ENCODE data around the gene OCA2. TPM values are rescaled to one million over a fixed set of nuclear protein-coding genes. Genes with fewer than 3 reads are reported as not detected.

The OCA2 gene
- polyA plus RNA-seq, 1 donor from 2014 or later: 0.97 TPM

DNA sequence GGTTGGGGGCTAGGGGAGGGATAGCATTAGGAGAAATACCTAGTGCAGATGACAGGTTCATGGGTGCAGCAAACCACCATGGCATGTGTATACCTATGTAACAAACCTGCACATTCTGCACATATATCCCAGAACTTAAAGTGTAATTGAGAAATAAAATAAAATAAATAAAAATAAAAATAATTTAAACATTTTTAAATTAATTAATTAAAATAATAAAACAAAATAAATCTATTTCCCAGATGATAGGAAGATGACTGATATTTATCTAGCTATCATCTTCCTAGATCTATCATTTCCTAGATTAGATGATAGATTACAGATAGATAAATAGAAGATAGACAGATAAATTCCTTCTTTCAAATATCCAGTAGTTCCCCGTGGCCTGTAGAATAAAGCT is 137.3 kb downstream of the OCA2 start:
- Histone ChIP-seq H2AFZ (ENCODE audit: low read depth, low read length) (no peak overlapping the region), H3K9me3 (ENCODE audit: low read length) (no peaks in the 10 kb centered on the region), H3F3A (ENCODE audit: insufficient read depth, low read length, poor library complexity, severe bottlenecking) (no peaks in the 10 kb centered on the region), H3K27me3 (ENCODE audit: insufficient read depth, low read depth, low read length) (no peaks in the 10 kb centered on the region), H3K27ac (ENCODE audit: low read length) (no peak overlapping the region), H3K9me2 (ENCODE audit: insufficient read depth, low read length) (no peaks in the 10 kb centered on the region), H3K36me3 (ENCODE audit: insufficient read depth, low read length) (no peaks in the 10 kb centered on the region), H3K4me2 (ENCODE audit: low read length) (no peak overlapping the region), H3K4me3 (ENCODE audit: low read length) (no peak overlapping the region), H3K9ac (ENCODE audit: low read length) (no peak overlapping the region), H3K79me2 (replicated peaks; ENCODE audit: insufficient read depth, low read length) (no peaks in the 10 kb centered on the region), H4K20me1 (ENCODE audit: insufficient read depth) (no peaks in the 10 kb centered on the region)
- TF ChIP-seq, protein P1, sequence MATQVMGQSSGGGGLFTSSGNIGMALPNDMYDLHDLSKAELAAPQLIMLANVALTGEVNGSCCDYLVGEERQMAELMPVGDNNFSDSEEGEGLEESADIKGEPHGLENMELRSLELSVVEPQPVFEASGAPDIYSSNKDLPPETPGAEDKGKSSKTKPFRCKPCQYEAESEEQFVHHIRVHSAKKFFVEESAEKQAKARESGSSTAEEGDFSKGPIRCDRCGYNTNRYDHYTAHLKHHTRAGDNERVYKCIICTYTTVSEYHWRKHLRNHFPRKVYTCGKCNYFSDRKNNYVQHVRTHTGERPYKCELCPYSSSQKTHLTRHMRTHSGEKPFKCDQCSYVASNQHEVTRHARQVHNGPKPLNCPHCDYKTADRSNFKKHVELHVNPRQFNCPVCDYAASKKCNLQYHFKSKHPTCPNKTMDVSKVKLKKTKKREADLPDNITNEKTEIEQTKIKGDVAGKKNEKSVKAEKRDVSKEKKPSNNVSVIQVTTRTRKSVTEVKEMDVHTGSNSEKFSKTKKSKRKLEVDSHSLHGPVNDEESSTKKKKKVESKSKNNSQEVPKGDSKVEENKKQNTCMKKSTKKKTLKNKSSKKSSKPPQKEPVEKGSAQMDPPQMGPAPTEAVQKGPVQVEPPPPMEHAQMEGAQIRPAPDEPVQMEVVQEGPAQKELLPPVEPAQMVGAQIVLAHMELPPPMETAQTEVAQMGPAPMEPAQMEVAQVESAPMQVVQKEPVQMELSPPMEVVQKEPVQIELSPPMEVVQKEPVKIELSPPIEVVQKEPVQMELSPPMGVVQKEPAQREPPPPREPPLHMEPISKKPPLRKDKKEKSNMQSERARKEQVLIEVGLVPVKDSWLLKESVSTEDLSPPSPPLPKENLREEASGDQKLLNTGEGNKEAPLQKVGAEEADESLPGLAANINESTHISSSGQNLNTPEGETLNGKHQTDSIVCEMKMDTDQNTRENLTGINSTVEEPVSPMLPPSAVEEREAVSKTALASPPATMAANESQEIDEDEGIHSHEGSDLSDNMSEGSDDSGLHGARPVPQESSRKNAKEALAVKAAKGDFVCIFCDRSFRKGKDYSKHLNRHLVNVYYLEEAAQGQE (IDR thresholded peaks at IDR 0.05; ENCODE audit: borderline replicate concordance): no peak
- TF ChIP-seq SMC3 (conservative IDR thresholded peaks at IDR 0.05; ENCODE audit: poor library complexity) (no peak), EP300 (conservative IDR thresholded peaks at IDR 0.05; ENCODE audit: poor library complexity, severe bottlenecking) (no peak), TAF1 (IDR thresholded peaks at IDR 0.05; ENCODE audit: low read depth) (no peak), MXI1 (conservative IDR thresholded peaks at IDR 0.05; ENCODE audit: poor library complexity, severe bottlenecking) (no peak), POLR2AphosphoS5 (IDR thresholded peaks at IDR 0.05) (no peak), EZH2 (IDR thresholded peaks at IDR 0.05; ENCODE audit: borderline replicate concordance, insufficient read depth, low read length, poor library complexity, severe bottlenecking) (no peak), RAD21 (conservative IDR thresholded peaks at IDR 0.05) (no peak)
- TF ChIP-seq, protein P2, sequence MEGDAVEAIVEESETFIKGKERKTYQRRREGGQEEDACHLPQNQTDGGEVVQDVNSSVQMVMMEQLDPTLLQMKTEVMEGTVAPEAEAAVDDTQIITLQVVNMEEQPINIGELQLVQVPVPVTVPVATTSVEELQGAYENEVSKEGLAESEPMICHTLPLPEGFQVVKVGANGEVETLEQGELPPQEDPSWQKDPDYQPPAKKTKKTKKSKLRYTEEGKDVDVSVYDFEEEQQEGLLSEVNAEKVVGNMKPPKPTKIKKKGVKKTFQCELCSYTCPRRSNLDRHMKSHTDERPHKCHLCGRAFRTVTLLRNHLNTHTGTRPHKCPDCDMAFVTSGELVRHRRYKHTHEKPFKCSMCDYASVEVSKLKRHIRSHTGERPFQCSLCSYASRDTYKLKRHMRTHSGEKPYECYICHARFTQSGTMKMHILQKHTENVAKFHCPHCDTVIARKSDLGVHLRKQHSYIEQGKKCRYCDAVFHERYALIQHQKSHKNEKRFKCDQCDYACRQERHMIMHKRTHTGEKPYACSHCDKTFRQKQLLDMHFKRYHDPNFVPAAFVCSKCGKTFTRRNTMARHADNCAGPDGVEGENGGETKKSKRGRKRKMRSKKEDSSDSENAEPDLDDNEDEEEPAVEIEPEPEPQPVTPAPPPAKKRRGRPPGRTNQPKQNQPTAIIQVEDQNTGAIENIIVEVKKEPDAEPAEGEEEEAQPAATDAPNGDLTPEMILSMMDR (IDR thresholded peaks at IDR 0.05; ENCODE audit: poor library complexity, severe bottlenecking): no peak

DNA sequence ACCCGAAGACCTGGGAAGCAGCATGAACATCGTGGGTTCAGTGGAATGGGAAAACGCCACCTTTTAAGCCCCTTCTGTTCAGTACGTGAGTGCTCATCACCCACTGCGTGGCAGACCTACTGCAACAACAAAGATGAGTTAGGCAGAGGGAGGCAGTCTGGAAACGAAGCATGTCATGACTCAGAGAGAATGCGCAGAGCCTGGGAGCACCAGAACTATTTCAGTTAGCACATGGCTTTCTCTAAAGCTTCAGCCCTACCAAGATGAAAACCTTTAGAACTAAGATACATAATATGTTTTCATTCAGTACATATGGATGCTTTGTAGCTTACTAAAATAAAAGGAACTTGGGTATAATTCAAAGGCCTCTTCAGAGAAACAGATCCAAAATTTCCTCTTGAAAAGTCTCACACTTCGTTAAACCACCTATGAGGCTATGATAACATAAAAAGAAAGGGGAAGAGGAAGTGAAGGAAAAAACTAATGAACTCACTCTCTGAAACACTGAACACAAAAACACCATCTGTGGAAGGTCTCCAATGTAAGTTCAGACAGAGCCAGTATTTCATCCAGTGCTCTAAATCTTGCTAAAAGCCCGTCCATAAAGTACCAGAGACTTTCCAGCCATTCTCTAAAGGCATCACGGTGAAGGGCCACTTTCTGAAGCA is 140.1 kb downstream of the OCA2 start:
- H3K9ac ChIP-seq (ENCODE audit: low read length): no peak overlapping the region
- H2AFZ ChIP-seq (ENCODE audit: low read depth, low read length): no peak overlapping the region
- no peaks in the 10 kb centered on the region for H3F3A ChIP-seq (ENCODE audit: insufficient read depth, low read length, poor library complexity, severe bottlenecking)
- H3K4me3 ChIP-seq (ENCODE audit: low read length): no peak overlapping the region
- no peaks in the 10 kb centered on the region for H3K27me3 ChIP-seq (ENCODE audit: insufficient read depth, low read depth, low read length)
- no peaks in the 10 kb centered on the region for H3K9me2 ChIP-seq (ENCODE audit: insufficient read depth, low read length)
- no peak for TF ChIP-seq EP300 (conservative IDR thresholded peaks at IDR 0.05; ENCODE audit: poor library complexity, severe bottlenecking)
- TF ChIP-seq POLR2AphosphoS5 (IDR thresholded peaks at IDR 0.05): no peak
- TF ChIP-seq, protein P2 (IDR thresholded peaks at IDR 0.05; ENCODE audit: poor library complexity, severe bottlenecking): no peak
- TF ChIP-seq, protein P1 (IDR thresholded peaks at IDR 0.05; ENCODE audit: borderline replicate concordance): no peak
- no peak for TF ChIP-seq TAF1 (IDR thresholded peaks at IDR 0.05; ENCODE audit: low read depth)
- no peak for TF ChIP-seq MXI1 (conservative IDR thresholded peaks at IDR 0.05; ENCODE audit: poor library complexity, severe bottlenecking)
- no peak for TF ChIP-seq SMC3 (conservative IDR thresholded peaks at IDR 0.05; ENCODE audit: poor library complexity)
- TF ChIP-seq EZH2 (IDR thresholded peaks at IDR 0.05; ENCODE audit: borderline replicate concordance, insufficient read depth, low read length, poor library complexity, severe bottlenecking): no peak
- TF ChIP-seq RAD21 (conservative IDR thresholded peaks at IDR 0.05): no peak
- no peaks in the 10 kb centered on the region for H3K9me3 ChIP-seq (ENCODE audit: low read length)
- no peaks in the 10 kb centered on the region for H4K20me1 ChIP-seq (ENCODE audit: insufficient read depth)
- no peak overlapping the region for H3K4me2 ChIP-seq (ENCODE audit: low read length)
- no peaks in the 10 kb centered on the region for H3K36me3 ChIP-seq (ENCODE audit: insufficient read depth, low read length)
- no peak overlapping the region for H3K27ac ChIP-seq (ENCODE audit: low read length)
- no peaks in the 10 kb centered on the region for H3K79me2 ChIP-seq (replicated peaks; ENCODE audit: insufficient read depth, low read length)

All from neural cell (in vitro differentiated cells).